ENCODE data around the gene PRSS56.

The PRSS56 gene

GRCh38 chr2:232486558-232487384 lies 33.4 kb upstream of the PRSS56 start:
- in situ Hi-C loops (cut with HindIII; ENCODE audit: low sequenced_read_pairs), result no loop called here

- in situ Hi-C loops (cut with HindIII; ENCODE audit: low sequenced_read_pairs), result no loop called here
Observed at GRCh38 chr2:232487385-232488096, 32.6 kb upstream of the PRSS56 start, which contains the start of gene ECEL1. Gene ECEL1 (minus strand): TSS chr2:232487834. CDS start chr2:232486653, 1,181 bp downstream.

GRCh38 chr2:232488097-232488711 lies 32.0 kb upstream of the PRSS56 start:
- in situ Hi-C loops (cut with HindIII; ENCODE audit: low sequenced_read_pairs), result no loop called here

- in situ Hi-C loops (cut with HindIII; ENCODE audit: low sequenced_read_pairs), result no loop called here
Observed at GRCh38 chr2:232488721-232489300, 31.4 kb upstream of the PRSS56 start.

- in situ Hi-C loops (cut with HindIII; ENCODE audit: low sequenced_read_pairs), result no loop called here
Observed at GRCh38 chr2:232489516-232490220, 30.5 kb upstream of the PRSS56 start.

GRCh38 chr2:232490221-232491138 lies 29.7 kb upstream of the PRSS56 start:
- in situ Hi-C loops (cut with HindIII; ENCODE audit: low sequenced_read_pairs), result no loop called here

GRCh38 chr2:232491139-232491780 lies 28.9 kb upstream of the PRSS56 start:
- in situ Hi-C loops (cut with HindIII; ENCODE audit: low sequenced_read_pairs), result no loop called here

- in situ Hi-C loops (cut with HindIII; ENCODE audit: low sequenced_read_pairs), result no loop called here
Observed at GRCh38 chr2:232492236-232492848, 27.8 kb upstream of the PRSS56 start.

- in situ Hi-C loops (cut with HindIII; ENCODE audit: low sequenced_read_pairs), result no loop called here
Observed at GRCh38 chr2:232492963-232493700, 27.1 kb upstream of the PRSS56 start.

GRCh38 chr2:232493701-232494474 lies 26.3 kb upstream of the PRSS56 start:
- in situ Hi-C loops (cut with HindIII; ENCODE audit: low sequenced_read_pairs), result no loop called here

GRCh38 chr2:232494542-232494941 lies 25.6 kb upstream of the PRSS56 start:
- in situ Hi-C loops (cut with HindIII; ENCODE audit: low sequenced_read_pairs), result no loop called here

- in situ Hi-C loops (cut with HindIII; ENCODE audit: low sequenced_read_pairs), result loop anchor here (5.0 kb wide), 1 partner anchor 38 kb away; the partner anchor contains the start of gene ALPI
Observed at GRCh38 chr2:232495292-232495691, 24.9 kb upstream of the PRSS56 start.

- in situ Hi-C loops (cut with HindIII; ENCODE audit: low sequenced_read_pairs), result loop anchor here (5.0 kb wide), 1 partner anchor 39 kb away; the partner anchor contains the start of gene ALPI
Observed at GRCh38 chr2:232496501-232497270, 23.5 kb upstream of the PRSS56 start.

GRCh38 chr2:232497348-232497747 lies 22.8 kb upstream of the PRSS56 start:
- in situ Hi-C loops (cut with HindIII; ENCODE audit: low sequenced_read_pairs), result loop anchor here (5.0 kb wide), 1 partner anchor 40 kb away; the partner anchor contains the start of gene ALPI

GRCh38 chr2:232498452-232498851 lies 21.7 kb upstream of the PRSS56 start:
- in situ Hi-C loops (cut with HindIII; ENCODE audit: low sequenced_read_pairs), result loop anchor here (5.0 kb wide), 1 partner anchor 41 kb away; the partner anchor contains the start of gene ALPI

GRCh38 chr2:232501331-232501771 lies 18.8 kb upstream of the PRSS56 start:
- in situ Hi-C loops (cut with HindIII; ENCODE audit: low sequenced_read_pairs), result no loop called here

Data from endothelial cell of hepatic sinusoid (primary cell).